ENCODE measurements around the gene OR5K4. TPM values are rescaled to one million over a fixed set of nuclear protein-coding genes. Genes with fewer than 3 reads are reported as not detected.

OR5K4 gene
- polyA plus RNA-seq, 1 of the 3 experiments (the other 2 are of a cell fraction) = not detected

- DNase-seq = no peak
- H3K79me2 ChIP-seq (ENCODE audit: insufficient read depth) = no peaks in the 10 kb centered on the region
- H4K20me1 ChIP-seq (ENCODE audit: insufficient read depth) = no peaks in the 10 kb centered on the region
- no peak overlapping the region for H3K9ac ChIP-seq
- CTCF ChIA-PET = no interaction called here
- H3K9me3 ChIP-seq = no peaks in the 10 kb centered on the region
- H3K9me2 ChIP-seq = no peaks in the 10 kb centered on the region
- no peaks in the 10 kb centered on the region for H3K27me3 ChIP-seq (ENCODE audit: insufficient read depth)
- H3K4me3 ChIP-seq (ENCODE audit: low read depth in 2 of 2, low read length in 1 of 2) = no peak overlapping the region
- POLR2A ChIA-PET = no interaction called here
- no peak overlapping the region for H3K27ac ChIP-seq (ENCODE audit: low read depth in 2 of 2, low read length in 1 of 2)
- no peak overlapping the region for H3K4me2 ChIP-seq
- no peaks in the 10 kb centered on the region for H3K36me3 ChIP-seq (replicated peaks in 1 of 2; ENCODE audit: control insufficient read depth in 1 of 2, insufficient read depth in 2 of 2, low read length in 1 of 2)
- TF ChIP-seq POLR2AphosphoS5 (IDR thresholded peaks at IDR 0.05; ENCODE audit: low read depth, low read length) = no peak
- H2AFZ ChIP-seq (ENCODE audit: low read depth) = no peak overlapping the region
- WGBS (ENCODE audit: low lambda C conversion rate) = 0% methylated on average over 1 of the region's 1 CpG
- H3F3A ChIP-seq (replicated peaks; ENCODE audit: insufficient read depth) = no peaks in the 10 kb centered on the region
- no peaks in the 10 kb centered on the region for H3K4me1 ChIP-seq (ENCODE audit: control insufficient read depth in 1 of 2, insufficient read depth in 2 of 2, low read depth in 1 of 2, low read length in 1 of 2)
Measured at GRCh38 chr3:98402507-98402906, 48.9 kb downstream of the OR5K4 start.

- CTCF ChIA-PET = no interaction called here
- TF ChIP-seq TAF1 (IDR thresholded peaks at IDR 0.05; ENCODE audit: borderline replicate concordance, low read depth, low read length) (no peak), MEF2A (IDR thresholded peaks at IDR 0.05; ENCODE audit: borderline replicate concordance, low read depth) (no peak), REST (IDR thresholded peaks at IDR 0.05; ENCODE audit: low read depth, low read length) (no peak)
- Histone ChIP-seq H3K4me3 (ENCODE audit: low read depth in 2 of 2, low read length in 1 of 2) (no peak overlapping the region), H3K79me2 (ENCODE audit: insufficient read depth) (no peaks in the 10 kb centered on the region), H3K4me1 (ENCODE audit: control insufficient read depth in 1 of 2, insufficient read depth in 2 of 2, low read depth in 1 of 2, low read length in 1 of 2) (no peaks in the 10 kb centered on the region), H3F3A (replicated peaks; ENCODE audit: insufficient read depth) (no peaks in the 10 kb centered on the region), H4K20me1 (ENCODE audit: insufficient read depth) (no peaks in the 10 kb centered on the region), H2AFZ (ENCODE audit: low read depth) (no peak overlapping the region), H3K27ac (ENCODE audit: low read depth in 2 of 2, low read length in 1 of 2) (no peak overlapping the region), H3K9ac (no peak overlapping the region), H3K9me3 (no peaks in the 10 kb centered on the region), H3K27me3 (ENCODE audit: insufficient read depth) (no peaks in the 10 kb centered on the region), H3K4me2 (no peak overlapping the region), H3K36me3 (replicated peaks in 1 of 2; ENCODE audit: control insufficient read depth in 1 of 2, insufficient read depth in 2 of 2, low read length in 1 of 2) (no peaks in the 10 kb centered on the region), H3K9me2 (no peaks in the 10 kb centered on the region)
- no peak for DNase-seq
- POLR2A ChIA-PET = no interaction called here
Measured at GRCh38 chr3:98404010-98404409, 50.4 kb downstream of the OR5K4 start.

Other genes with a start within 250 kb of the OR5K4 start
- not detected in 2 replicates for gene OR5H1, start 223.1 kb upstream of the OR5K4 start, polyA plus RNA-seq (2012; rRNA removed)
- gene OR5H14, start 206.4 kb upstream of the OR5K4 start, polyA plus RNA-seq (2012; rRNA removed) = not detected in 2 replicates
- not detected in 2 replicates for gene OR5H15, start 187.2 kb upstream of the OR5K4 start, polyA plus RNA-seq (2012; rRNA removed)
- gene OR5H6, start 89.6 kb upstream of the OR5K4 start, polyA plus RNA-seq (2012; rRNA removed) = not detected in 2 replicates
- not detected in 2 replicates for gene OR5H2, start 71.3 kb upstream of the OR5K4 start, polyA plus RNA-seq (2012; rRNA removed)
- not detected in 2 replicates for gene OR5K3, start 36.8 kb downstream of the OR5K4 start, polyA plus RNA-seq (2012; rRNA removed)
- gene OR5K1, start 109.3 kb downstream of the OR5K4 start, polyA plus RNA-seq (2012; rRNA removed) = not detected in 2 replicates
- gene OR5K2, start 143.8 kb downstream of the OR5K4 start, polyA plus RNA-seq (2012; rRNA removed) = not detected in 2 replicates
- 110 and 165 TPM in 2 replicates for gene CLDND1, start 169.0 kb downstream of the OR5K4 start, polyA plus RNA-seq (2012; rRNA removed)
- not detected in 2 replicates for gene GPR15, start 178.1 kb downstream of the OR5K4 start, polyA plus RNA-seq (2012; rRNA removed)
- gene CPOX, start 239.8 kb downstream of the OR5K4 start, polyA plus RNA-seq (2012; rRNA removed) = 36.7 and 37.2 TPM in 2 replicates

All from SK-N-SH (cell line).